Osteocyte (in vitro differentiated cells): Measurements from ENCODE around the gene COX19. TPM values are rescaled to one million over a fixed set of nuclear protein-coding genes. Genes with fewer than 3 reads are reported as not detected.
"Not testable (repeated sequence)": the region's sequence is repeated elsewhere in the genome, so short reads cannot be mapped to it uniquely, and the experiment has no call there.

Experiments
- DNase-seq: peaks from one replicate; pipeline ENCODE4 v3.0.0; 2021; ENCODE audit warnings: mixed read lengths; ENCODE audit not compliant: unreplicated experiment; ENCODE audit errors: extremely low spot score
- H3K27ac Mint-ChIP-seq: one replicate; pipeline ENCODE4 v1.8.0; 2021; ENCODE audit warnings: mild to moderate bottlenecking, mixed read lengths; ENCODE audit not compliant: unreplicated experiment
- H3K27me3 Mint-ChIP-seq: one replicate; pipeline ENCODE4 v1.8.0; 2021; ENCODE audit warnings: mixed read lengths; ENCODE audit not compliant: unreplicated experiment
- H3K36me3 Mint-ChIP-seq: one replicate; pipeline ENCODE4 v1.8.0; 2021; ENCODE audit warnings: mixed read lengths; ENCODE audit not compliant: unreplicated experiment
- H3K4me1 Mint-ChIP-seq: one replicate; pipeline ENCODE4 v1.8.0; 2021; ENCODE audit warnings: mixed read lengths; ENCODE audit not compliant: unreplicated experiment
- H3K4me3 Mint-ChIP-seq: one replicate; pipeline ENCODE4 v1.8.0; 2021; ENCODE audit warnings: mild to moderate bottlenecking, moderate library complexity, mixed read lengths; ENCODE audit not compliant: unreplicated experiment
- H3K9me3 Mint-ChIP-seq: one replicate; pipeline ENCODE4 v1.8.0; 2021; ENCODE audit warnings: mixed read lengths; ENCODE audit not compliant: unreplicated experiment
- total RNA-seq: library from RNA; stranded (reverse); gene quantifications from 2 replicates; pipeline ENCODE4 v1.2.1, GENCODE V29; 2021
- TF ChIP-seq, protein P1 (sequence below): fragments of 200-600 bp; sonication (generic); IDR thresholded peaks from 2 replicates; pipeline ENCODE4 v1.5.0; 2021; ENCODE audit warnings: antibody characterized with exemption, mild to moderate bottlenecking, moderate library complexity

The COX19 gene
- total RNA-seq, 1 donor from 2014 or later = 11.4 TPM

DNA sequence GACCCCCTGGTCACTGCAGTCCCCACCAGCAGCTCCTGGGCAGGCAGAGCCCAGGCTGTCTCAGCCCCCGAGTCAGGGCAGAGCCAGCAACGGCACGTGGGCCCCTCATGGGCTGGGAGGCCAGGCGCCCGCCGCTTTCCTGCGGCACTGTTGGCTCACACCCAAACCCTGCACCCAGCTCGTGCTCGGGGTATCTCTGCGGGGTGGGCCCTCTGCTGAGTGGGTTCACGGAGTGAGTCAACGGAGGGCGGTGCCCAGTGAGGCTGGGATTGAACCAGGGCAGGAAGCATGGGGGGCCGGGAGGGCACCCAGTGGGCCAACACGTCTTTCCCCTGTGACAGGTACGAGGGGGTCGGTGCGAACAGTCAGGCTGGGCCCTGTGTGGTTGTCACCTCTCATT lies 49.7 kb downstream of the COX19 start:
- Mint-ChIP-seq H3K27me3 (peaks cover 2% of the 10 kb centered on the region), H3K27ac (no peak overlapping the region), H3K4me1 (peaks cover 11% of the 10 kb centered on the region), H3K36me3 (no peaks in the 10 kb centered on the region), H3K9me3 (no peaks in the 10 kb centered on the region), H3K4me3 (no peak overlapping the region)
- DNase-seq = peak; percentile 83
- TF ChIP-seq, protein P1, sequence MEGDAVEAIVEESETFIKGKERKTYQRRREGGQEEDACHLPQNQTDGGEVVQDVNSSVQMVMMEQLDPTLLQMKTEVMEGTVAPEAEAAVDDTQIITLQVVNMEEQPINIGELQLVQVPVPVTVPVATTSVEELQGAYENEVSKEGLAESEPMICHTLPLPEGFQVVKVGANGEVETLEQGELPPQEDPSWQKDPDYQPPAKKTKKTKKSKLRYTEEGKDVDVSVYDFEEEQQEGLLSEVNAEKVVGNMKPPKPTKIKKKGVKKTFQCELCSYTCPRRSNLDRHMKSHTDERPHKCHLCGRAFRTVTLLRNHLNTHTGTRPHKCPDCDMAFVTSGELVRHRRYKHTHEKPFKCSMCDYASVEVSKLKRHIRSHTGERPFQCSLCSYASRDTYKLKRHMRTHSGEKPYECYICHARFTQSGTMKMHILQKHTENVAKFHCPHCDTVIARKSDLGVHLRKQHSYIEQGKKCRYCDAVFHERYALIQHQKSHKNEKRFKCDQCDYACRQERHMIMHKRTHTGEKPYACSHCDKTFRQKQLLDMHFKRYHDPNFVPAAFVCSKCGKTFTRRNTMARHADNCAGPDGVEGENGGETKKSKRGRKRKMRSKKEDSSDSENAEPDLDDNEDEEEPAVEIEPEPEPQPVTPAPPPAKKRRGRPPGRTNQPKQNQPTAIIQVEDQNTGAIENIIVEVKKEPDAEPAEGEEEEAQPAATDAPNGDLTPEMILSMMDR = no peak

DNA sequence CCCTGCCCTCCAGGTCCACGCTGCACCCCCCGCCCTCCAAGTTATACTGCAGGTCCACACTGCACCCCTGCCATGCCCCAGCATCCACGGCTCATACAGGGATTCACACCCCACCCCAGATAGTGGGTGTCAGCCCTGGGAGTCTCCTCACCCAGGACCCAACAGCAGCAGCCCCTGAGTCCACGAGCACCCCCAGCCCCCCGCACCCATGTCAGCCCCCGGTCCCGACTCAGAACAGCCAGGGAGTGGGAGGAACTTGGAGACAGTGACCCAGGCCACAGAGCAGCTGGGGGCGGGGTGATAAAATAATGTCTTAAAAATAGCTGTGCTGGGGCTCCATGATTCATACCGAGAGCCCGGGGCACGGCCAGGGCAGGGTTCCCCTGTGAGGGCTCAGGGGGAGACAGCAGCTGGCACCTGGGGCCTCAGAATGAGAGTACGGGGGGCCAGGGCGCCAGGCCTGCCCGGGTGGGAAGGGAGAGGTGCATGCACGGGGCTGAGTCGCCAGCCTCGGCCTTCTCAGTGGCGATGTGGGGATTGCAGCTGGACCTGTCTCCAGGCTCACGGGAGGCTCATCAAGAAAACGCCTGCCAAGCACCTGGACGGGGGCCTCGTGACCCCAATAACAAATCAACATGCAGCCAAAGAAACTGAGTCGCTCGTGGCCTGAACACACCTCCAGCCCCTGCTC lies 50.7 kb downstream of the COX19 start:
- peak; percentile 80 for DNase-seq
- Mint-ChIP-seq H3K27me3 (no peaks in the 10 kb centered on the region), H3K36me3 (no peaks in the 10 kb centered on the region), H3K9me3 (no peaks in the 10 kb centered on the region), H3K4me1 (peaks cover 11% of the 10 kb centered on the region), H3K27ac (no peak overlapping the region), H3K4me3 (no peak overlapping the region)
- TF ChIP-seq, protein P1 = no peak

DNA sequence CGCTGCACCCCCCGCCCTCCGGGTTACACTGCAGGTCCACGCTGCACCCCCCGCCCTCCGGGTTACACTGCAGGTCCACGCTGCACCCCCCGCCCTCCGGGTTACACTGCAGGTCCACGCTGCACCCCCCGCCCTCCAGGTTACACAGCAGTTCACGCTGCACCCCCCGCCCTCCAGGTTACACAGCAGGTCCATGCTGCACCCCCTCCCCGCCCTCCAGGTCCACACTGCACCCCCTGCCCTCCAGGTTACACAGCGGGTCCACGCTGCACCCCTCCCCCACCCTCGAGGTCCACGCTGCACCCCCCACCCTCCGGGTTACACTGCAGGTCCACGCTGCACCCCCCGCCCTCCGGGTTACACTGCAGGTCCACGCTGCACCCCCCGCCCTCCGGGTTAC lies 51.3 kb downstream of the COX19 start:
- H3K36me3 Mint-ChIP-seq, H3K9me3 Mint-ChIP-seq, H3K27me3 Mint-ChIP-seq, H3K4me3 Mint-ChIP-seq, H3K27ac Mint-ChIP-seq: not testable (repeated sequence)
- peak; percentile 69 for DNase-seq
- peaks cover 11% of the 10 kb centered on the region for H3K4me1 Mint-ChIP-seq

DNA sequence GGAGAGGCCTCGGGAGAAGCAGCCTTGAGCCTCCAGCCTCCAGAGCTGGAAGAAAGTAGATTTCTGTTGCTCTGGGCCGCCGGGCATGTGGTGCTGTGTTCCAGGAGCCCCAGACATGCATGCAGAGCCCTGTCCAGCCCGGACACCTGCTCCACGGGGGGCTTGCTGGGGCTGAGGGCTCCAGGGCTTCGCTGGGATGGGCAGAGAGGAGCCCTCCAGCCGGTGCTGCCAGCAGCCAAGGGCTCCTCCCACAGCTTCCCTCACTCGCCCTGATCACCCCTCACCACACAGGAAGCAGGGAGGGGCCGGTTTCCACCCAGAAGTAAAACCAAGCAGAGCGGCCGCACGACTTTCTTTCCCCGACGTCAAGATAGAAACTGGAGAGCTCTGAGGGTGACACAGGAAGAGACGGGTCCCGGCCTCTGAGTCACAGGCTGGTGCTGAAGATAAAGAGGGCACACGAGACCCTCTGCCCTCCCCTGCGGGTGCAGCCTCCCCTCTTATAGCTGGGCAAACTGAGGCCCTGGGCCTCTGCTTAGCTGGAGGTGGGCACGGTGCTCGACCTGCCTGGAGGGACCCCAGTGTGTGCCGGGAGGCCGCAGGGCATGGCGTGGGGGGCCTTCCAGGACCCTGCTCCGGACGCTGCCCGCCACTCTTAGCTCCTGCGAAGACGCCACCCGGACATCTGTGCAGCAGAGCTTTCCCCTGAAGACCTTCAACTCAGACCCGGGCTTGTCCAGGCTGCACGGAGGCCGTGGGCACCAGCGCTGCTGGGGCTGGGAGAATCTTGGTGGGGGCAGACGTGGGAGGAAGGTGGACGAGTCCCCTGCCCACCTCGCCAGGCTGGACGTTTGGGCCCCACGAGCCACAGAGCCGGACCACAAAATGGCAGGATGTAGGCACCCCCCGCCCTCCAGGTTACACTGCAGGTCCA lies 52.0 kb downstream of the COX19 start:
- H3K4me1 Mint-ChIP-seq = peaks cover 11% of the 10 kb centered on the region
- no peak for DNase-seq
- no peak overlapping the region for H3K27ac Mint-ChIP-seq
- H3K27me3 Mint-ChIP-seq = no peaks in the 10 kb centered on the region
- H3K4me3 Mint-ChIP-seq = peak overlapping the region; percentile 26
- TF ChIP-seq, protein P1 = no peak
- no peaks in the 10 kb centered on the region for H3K9me3 Mint-ChIP-seq
- no peaks in the 10 kb centered on the region for H3K36me3 Mint-ChIP-seq

DNA sequence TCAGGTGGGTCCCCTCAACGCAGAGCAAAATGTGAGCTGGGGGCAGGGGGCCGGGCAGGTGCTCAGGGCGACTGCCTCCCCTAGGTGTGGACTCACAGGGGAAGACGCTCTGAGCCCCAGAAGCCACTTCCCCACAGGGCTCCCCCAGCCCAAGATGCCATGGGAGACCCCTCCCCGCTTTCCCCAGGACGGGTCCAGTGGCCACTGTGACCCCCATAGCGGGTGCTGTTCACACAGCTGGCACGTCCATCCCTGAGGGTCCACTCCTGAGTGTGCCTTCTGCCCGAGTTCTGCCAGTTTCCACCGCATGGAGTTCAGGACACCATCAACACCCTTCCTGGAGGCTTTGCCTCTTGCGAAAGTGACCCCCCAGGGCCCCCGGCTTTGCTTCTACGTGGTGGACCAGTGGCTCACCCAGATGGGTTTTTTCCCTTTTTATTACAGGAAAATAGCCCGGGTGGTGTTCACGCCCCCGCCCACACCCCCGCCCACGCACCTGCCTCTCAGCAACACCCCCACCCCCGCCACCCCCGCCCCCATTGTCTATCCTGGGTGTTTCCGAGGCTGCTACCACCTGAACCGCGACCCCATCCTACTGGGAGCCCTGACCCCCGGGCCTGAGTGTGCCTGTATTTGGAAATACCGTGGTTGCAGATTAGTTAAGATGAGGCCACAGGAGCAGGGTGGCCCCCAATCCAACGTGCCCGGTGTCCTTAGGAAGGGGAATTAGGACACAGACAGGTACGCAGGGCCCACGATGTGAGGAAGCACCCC lies 52.8 kb downstream of the COX19 start:
- Mint-ChIP-seq H3K27ac (no peak overlapping the region), H3K27me3 (no peaks in the 10 kb centered on the region), H3K4me1 (peaks cover 11% of the 10 kb centered on the region), H3K9me3 (no peaks in the 10 kb centered on the region), H3K36me3 (no peaks in the 10 kb centered on the region), H3K4me3 (no peak overlapping the region)
- DNase-seq = no peak
- TF ChIP-seq, protein P1 = no peak
